GM18861 (cell line): ENCODE data around the gene FKBP2.

Experiments
- ATAC-seq: cut with Tn5 transposase; IDR thresholded peaks from one replicate; pipeline ENCODE4 v1.9.1; 2021; ENCODE audit not compliant: unreplicated experiment

FKBP2 gene

DNA sequence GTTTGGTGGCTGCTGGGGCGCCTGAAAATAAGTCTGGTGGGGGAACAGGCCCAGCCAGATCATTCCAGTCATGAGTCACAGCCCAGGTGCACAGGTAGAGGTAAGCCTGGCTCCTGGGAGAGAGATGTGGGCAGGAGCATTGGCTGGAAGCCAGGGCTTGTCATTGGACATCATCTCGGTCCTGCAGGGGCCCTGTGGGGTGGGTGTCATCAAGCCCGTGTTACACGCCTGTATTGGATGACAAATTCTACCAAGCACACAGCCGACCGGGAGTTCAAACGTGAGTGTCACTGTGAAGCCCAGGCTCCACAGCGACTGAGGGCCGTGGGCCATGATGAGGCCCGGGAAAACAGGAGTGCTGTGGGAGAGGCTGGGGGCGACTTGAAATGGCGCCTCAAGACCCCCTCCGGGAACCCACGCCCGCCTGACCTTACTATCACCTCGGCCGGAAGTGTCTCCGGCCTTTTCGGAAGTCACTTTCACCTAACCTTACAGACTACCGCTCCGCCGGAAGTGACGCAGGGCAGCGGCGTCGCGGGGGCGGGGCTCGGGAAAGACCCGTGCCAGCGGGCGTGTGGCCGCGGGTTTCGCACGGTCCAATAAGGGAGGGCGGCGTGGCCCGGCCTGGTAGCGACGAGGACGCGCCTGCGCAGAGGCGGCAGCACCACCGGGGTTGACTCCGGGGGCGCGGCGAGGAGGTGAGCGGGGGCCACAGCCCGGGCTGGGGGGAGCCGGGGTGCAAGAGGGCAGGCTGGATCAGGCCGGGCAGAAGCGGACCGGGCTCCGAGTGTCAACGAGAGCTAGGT, at the start of gene FKBP2:
FKBP2 (plus strand) TSS at position 661 of the 806 bp plus-strand sequence. CDS start 1,293 bp downstream, outside the sequence.
- ATAC-seq: peak; percentile 45

- ATAC-seq: no peak
Measured at GRCh38 chr11:64192434-64192833, 48.5 kb upstream of the FKBP2 start.

DNA sequence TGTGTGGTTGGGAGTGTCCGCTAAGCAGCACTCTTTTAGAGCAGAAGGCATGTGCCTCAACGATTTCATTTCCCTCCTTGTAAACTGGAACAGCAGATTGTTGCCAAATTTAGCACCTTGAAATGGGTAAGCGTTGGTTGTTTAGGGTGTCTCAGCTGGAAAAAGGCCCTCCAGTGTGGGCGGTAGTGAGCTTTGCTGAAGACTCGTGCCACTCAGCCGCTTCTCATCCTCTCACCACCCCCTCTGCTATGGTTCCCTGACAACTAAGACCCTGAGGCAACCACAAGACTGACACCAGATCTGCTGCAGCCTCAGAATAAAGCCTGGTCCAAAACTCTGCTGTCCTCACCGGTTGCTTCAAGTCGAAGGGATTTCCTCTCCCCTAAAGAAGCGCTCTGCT, 44.3 kb upstream of the FKBP2 start:
- no peak for ATAC-seq

- no peak for ATAC-seq
Measured at GRCh38 chr11:64198511-64198910, 42.4 kb upstream of the FKBP2 start.

DNA sequence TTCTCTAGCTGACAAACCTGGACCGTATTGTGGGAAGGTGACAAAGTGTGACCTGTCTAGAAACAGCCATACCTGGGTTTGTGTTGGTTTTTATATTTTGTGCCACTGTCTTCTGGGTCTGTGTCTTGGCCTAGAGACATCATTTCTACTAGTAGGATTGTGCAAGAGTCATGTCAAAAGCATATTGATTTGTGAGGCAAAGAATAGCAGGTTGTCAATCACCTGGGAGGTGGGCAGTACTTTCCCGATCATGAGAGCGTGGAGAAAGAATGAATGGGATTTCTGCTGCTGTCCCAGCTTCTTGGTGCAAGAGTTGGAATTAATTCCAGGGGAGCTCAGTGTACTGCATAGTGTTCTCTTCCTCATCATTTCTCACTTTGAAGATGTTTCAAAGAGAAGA, 39.4 kb upstream of the FKBP2 start:
- no peak for ATAC-seq

DNA sequence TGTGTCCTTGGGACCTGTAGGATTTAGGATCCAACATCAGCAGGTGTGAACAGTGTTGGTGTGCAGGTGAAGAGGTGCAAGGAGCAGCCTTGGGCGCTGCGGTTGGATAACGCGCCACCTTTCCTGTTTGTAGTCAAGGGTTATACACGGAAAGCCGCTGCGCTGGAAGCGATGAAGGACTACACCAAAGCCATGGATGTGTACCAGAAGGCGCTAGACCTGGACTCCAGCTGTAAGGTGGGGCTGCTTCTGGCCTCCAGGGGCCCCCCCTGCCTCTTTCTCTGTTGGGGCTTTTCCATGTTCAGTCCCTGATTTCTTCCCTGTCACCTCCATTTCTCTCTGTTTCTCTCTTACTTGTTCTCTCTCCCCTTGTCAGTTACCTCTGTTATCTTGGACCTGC, 37.9 kb upstream of the FKBP2 start:
- no peak for ATAC-seq

DNA sequence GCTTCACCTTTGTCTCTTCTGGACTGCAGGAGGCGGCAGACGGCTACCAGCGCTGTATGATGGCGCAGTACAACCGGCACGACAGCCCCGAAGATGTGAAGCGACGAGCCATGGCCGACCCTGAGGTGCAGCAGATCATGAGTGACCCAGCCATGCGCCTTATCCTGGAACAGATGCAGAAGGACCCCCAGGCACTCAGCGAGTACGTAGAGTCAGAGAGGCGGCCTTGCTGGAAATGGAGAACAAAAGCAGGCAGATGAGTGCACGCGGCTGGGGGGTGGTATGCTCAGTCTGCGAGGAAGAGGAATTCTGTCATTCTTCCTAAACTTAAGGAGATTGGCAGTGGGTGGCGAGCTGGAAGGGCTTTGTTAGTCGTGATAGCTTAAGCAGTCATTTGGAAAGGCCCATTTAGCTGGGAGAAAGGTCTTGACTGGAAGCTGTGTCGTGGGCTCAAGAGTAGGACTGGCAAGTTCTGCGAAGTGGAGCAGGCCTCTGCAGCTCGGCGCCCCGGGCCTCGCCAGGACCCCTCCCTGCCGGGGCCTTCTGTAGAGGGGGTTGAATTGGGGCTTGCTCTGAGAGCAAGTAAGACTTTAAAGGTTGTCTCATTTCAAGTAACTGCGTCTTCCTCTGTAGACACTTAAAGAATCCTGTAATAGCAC, 37.3 kb upstream of the FKBP2 start:
- no peak for ATAC-seq

GRCh38 chr11:64204080-64204440, 36.8 kb upstream of the FKBP2 start:
- no peak for ATAC-seq

DNA sequence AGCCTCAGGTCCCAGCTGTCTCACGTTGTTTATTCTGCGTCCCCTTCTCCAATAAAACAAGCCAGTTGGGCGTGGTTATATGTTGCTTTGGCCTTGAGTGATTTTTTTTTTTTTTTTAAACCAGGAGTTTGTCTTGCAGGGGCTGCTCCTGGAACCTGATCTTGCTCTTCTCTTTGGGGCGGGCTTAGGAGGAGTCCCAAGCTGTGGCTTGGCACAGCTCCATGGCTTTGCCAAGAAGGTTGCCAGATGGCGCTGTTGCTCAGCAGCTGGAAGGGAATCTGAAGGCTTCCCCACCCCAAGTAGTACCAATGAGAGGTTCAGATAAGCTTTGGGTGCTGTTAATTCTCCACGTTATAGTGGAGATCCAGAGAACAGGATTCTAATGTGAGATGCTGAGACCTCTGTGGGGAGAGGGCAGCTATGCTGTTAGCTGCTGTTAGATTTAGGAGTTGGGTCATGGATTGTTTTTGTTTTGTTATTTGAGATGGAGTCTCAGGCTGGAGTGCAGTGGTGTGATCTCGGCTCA, 36.4 kb upstream of the FKBP2 start:
- ATAC-seq: no peak

- peak; percentile 38 for ATAC-seq
Measured at GRCh38 chr11:64206457-64207255, 34.2 kb upstream of the FKBP2 start, which contains the start of gene FERMT3. Gene FERMT3, plus strand, starts transcription at chr11:64206721. Its CDS starts 644 bp downstream, at chr11:64207365.

DNA sequence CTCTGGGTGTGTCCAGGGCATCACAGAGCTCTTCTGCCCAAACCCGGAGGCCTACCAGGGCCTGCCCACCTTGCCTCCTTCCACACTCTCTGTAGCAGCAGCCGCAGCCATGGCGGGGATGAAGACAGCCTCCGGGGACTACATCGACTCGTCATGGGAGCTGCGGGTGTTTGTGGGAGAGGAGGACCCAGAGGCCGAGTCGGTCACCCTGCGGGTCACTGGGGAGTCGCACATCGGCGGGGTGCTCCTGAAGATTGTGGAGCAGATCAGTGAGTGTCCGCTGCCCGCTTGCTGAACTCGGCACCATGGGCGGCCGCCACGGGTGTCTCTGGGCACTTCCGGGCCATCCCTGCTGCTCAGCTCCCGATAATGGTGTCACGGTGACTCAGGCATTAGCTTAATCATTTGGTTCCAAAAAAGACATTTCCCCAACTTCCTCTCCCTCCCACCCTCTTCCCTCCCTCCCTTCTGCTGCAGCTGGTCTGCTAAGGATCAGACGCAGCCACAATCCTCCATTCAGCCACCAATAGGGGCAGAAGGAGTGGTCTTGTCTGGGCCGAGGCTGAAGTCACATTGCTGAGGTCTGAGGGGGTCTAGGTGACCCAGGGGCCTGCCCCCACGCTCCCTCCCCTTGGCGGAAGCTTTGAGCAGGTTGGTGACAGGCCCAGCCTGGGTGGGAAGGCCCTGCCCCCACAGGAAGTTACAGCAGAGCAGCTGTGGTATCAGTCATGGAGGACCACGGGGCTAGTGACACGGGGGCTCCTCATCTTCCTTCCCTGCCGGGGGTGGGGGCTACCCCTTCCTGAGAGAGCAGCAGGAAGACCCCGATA, 33.4 kb upstream of the FKBP2 start:
- ATAC-seq: peak; percentile 47

- ATAC-seq: no peak
Measured at GRCh38 chr11:64208086-64208795, 32.7 kb upstream of the FKBP2 start.

DNA sequence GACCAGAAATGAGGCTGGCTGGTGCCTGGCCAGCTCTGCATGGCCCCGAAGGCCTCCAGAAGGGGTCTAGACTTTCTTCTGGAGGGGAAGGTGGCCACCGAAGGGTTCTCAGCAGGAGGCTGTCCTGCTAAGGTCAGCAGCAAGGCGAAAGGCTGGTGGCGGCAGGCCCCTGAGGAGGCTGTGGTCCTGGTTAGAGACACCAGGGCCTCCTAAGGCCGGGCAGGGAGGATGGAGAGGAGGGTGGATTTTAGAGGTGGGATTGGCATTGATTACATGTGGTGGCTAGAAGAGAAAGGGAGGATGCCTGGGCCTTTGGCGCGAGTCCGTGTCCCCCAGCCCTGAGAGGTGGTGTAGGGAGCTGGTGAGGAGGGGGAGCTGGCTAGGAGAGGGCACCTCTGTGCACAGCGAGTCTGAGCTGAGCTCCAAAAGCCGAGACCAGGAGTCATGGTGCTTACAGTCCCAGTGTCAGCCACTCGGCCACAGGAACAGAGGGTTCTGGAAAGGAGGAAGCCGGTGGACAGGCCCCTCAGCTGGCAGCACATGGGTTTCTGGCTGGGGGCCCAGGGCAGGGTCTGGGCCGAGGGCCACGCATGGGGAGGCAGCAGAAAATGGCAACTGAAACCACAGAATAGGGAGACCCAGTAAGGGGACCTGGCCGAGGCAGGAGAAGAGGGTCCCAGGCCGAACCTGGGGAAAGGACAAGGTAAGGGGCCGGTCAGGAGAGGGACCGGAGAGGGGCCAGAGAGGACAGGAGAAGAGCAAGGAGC, 31.9 kb upstream of the FKBP2 start:
- no peak for ATAC-seq

- ATAC-seq: no peak
Measured at GRCh38 chr11:64209563-64209843, 31.4 kb upstream of the FKBP2 start.

DNA sequence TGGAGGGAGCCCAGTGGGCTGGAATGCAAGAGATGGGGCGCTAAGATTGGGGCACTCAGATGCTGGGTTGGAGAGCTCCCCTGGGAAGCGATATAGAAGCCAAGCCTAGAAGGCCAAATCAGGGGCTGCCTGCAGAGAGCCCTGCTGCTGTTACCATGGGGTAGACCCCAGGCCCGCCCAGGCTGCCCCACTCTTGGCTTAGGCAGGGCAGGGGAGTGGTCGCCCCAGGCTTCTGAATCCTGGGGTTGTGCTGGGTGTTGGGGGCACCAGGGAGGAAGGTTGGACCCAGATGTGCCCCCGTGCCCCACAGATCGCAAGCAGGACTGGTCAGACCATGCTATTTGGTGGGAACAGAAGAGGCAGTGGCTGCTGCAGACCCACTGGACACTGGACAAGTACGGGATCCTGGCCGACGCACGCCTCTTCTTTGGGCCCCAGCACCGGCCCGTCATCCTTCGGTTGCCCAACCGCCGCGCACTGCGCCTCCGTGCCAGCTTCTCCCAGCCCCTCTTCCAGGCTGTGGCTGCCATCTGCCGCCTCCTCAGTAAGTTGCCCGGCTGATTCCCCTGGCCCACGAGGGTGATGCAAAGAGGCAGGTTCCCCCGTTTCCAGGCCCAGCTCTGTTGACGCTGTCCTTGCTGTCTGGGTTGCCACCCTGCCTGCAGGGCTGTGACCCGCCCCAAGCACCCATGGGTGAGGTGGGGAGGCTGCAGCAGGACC, 30.4 kb upstream of the FKBP2 start:
- ATAC-seq: no peak

- ATAC-seq: no peak
Measured at GRCh38 chr11:64211181-64211872, 29.6 kb upstream of the FKBP2 start.

- ATAC-seq: no peak
Measured at GRCh38 chr11:64216879-64217278, 24.0 kb upstream of the FKBP2 start.
